HepG2 (cell line): ENCODE measurements around the gene SBDS. TPM values are rescaled to one million over a fixed set of nuclear protein-coding genes. Genes with fewer than 3 reads are reported as not detected.

Experiments
- ARID5B ChIP-seq: IDR thresholded peaks from 2 replicates; pipeline ENCODE4 v1.4.0; 2020; ENCODE audit warnings: mild to moderate bottlenecking, missing genetic modification reagents
- ATF2 ChIP-seq: sonication (generic); formaldehyde crosslinking; IDR thresholded peaks from 2 replicates; pipeline ENCODE4 v1.4.0; 2020; ENCODE audit warnings: missing genetic modification reagents
- CREB1 ChIP-seq, 2 experiments: fragments of 450-650 bp in 1 of 2; IDR thresholded peaks; 2 replicates each; pipeline ENCODE4 v1.6.1; 2016 to 2017; ENCODE audit warnings: control low read depth in 1 of 2, mild to moderate bottlenecking in 1 of 2, missing compliant biosample characterization in 1 of 2, missing genetic modification characterization in 1 of 2
- CTCF ChIP-seq: sonication (generic); formaldehyde crosslinking; IDR thresholded peaks from 2 replicates; pipeline ENCODE4 v1.5.0; 2020; ENCODE audit warnings: mild to moderate bottlenecking, missing genetic modification reagents, moderate library complexity
- HNRNPLL ChIP-seq: fragments of 200-400 bp; formaldehyde crosslinking; IDR thresholded peaks from 2 replicates; pipeline ENCODE4 v1.6.1; 2017; ENCODE audit warnings: mild to moderate bottlenecking, low read depth, low read length; ENCODE audit not compliant: poor library complexity, severe bottlenecking
- MXD3 ChIP-seq: IDR thresholded peaks from 2 replicates; pipeline ENCODE4 v1.6.1; 2016; ENCODE audit warnings: mild to moderate bottlenecking, missing biosample characterization, missing genetic modification reagents
- NFYC ChIP-seq: IDR thresholded peaks from 2 replicates; pipeline ENCODE4 v1.6.1; 2016; ENCODE audit warnings: missing genetic modification reagents, missing compliant biosample characterization
- POGK ChIP-seq: sonication (generic); formaldehyde crosslinking; conservative IDR thresholded peaks from 2 replicates; pipeline ENCODE4 v1.8.0; 2022; ENCODE audit warnings: mild to moderate bottlenecking, moderate library complexity, missing genetic modification reagents
- SIN3B ChIP-seq: fragments of 150-350 bp; IDR thresholded peaks from 2 replicates; pipeline ENCODE4 v1.6.1; 2014; ENCODE audit warnings: low read length
- TBX2 ChIP-seq: sonication (generic); formaldehyde crosslinking; IDR thresholded peaks from 2 replicates; pipeline ENCODE4 v1.5.0; 2020; ENCODE audit warnings: missing genetic modification reagents, mild to moderate bottlenecking, borderline replicate concordance
- ZBTB21 ChIP-seq: sonication (generic); formaldehyde crosslinking; IDR thresholded peaks from 2 replicates; pipeline ENCODE4 v1.4.0; 2020; ENCODE audit warnings: missing genetic modification reagents
- ZBTB38 ChIP-seq: sonication (generic); formaldehyde crosslinking; IDR thresholded peaks from 2 replicates; pipeline ENCODE4 v1.5.1; 2020; ENCODE audit warnings: mild to moderate bottlenecking, missing genetic modification reagents
- ZBTB7A ChIP-seq: sonication (generic); formaldehyde crosslinking; IDR thresholded peaks from 2 replicates; pipeline ENCODE4 v1.8.0; 2022; ENCODE audit warnings: mild to moderate bottlenecking, missing genetic modification reagents
- ZNF317 ChIP-seq: sonication (generic); formaldehyde crosslinking; IDR thresholded peaks from 2 replicates; pipeline ENCODE4 v1.5.0; 2020; ENCODE audit warnings: mild to moderate bottlenecking, missing genetic modification reagents
- ZNF414 ChIP-seq: sonication (generic); formaldehyde crosslinking; IDR thresholded peaks from 2 replicates; pipeline ENCODE4 v1.5.0; 2020; ENCODE audit warnings: missing genetic modification reagents
- ZNF580 ChIP-seq: IDR thresholded peaks from 2 replicates; pipeline ENCODE4 v1.6.1; 2016; ENCODE audit warnings: low read depth, borderline replicate concordance
- ZNF766 ChIP-seq: sonication (generic); formaldehyde crosslinking; IDR thresholded peaks from 2 replicates; pipeline ENCODE4 v1.5.0; 2020; ENCODE audit warnings: missing genetic modification reagents, borderline replicate concordance
- polyA plus RNA-seq, 8 experiments: library from polyadenylated mRNA; depleted of rRNA in 3 of 8; stranded (reverse) in 7 of 8; unstranded in 1 of 8; fragments of >200 nt; fragmentation: Illumina TruSeq in 4 of 8; extraction: Trizol in 4 of 8; gene quantifications; 2 replicates each; pipeline versions ENCODE4 v1.2.1 to v1.2.3, GENCODE V29; 2011 to 2016; ENCODE audit warnings: low read depth in 4 of 8, missing spikeins in 1 of 8, mixed read lengths in 1 of 8; ENCODE audit not compliant: insufficient read depth in 1 of 8
- total RNA-seq, 5 experiments: library from RNA; depleted of rRNA; stranded (reverse); fragments of >200 nt; fragmentation: Illumina TruSeq; extraction: Trizol; gene quantifications; 2 replicates each; pipeline ENCODE4 v1.2.3, GENCODE V29; 2016; ENCODE audit warnings: low read depth in 1 of 5

SBDS gene
- total and polyA plus RNA-seq, 2 of the 13 experiments (the other 11 are each of a cell fraction or from before 2014, with no cell fraction given) = 39.1 to 79.3 TPM

- TF ChIP-seq MXD3 (CRISPR knock-in tag) (0 out of 2 replicates have a peak, but pooled peaks have one; percentile 35), ZBTB38 (CRISPR knock-in tag) (peak; percentile 39; the same call in 1 of the 2 replicates), ZBTB21 (CRISPR knock-in tag) (0 out of 2 replicates have a peak, but pooled peaks have one; percentile 64), ZNF414 (CRISPR knock-in tag) (peak; percentile 78; the same call in 1 of the 2 replicates), ZBTB7A (CRISPR knock-in tag) (0 out of 2 replicates have a peak, but pooled peaks have one; percentile 29), NFYC (CRISPR knock-in tag) (peak; percentile 81), CREB1 (IDR thresholded peaks at IDR 0.05) (peak; percentile 89), CREB1 (CRISPR knock-in tag; IDR thresholded peaks at IDR 0.05) (peak; percentile 81), CTCF (CRISPR knock-in tag) (peak; percentile 56), SIN3B (peak; percentile 81), ZNF580 (CRISPR knock-in tag) (0 out of 2 replicates have a peak, but pooled peaks have one; percentile 25), TBX2 (CRISPR knock-in tag) (peak; percentile 69), ZNF766 (CRISPR knock-in tag) (peak; percentile 77), ATF2 (CRISPR knock-in tag) (peak; percentile 63; the same call in 1 of the 2 replicates), POGK (CRISPR knock-in tag) (peak; percentile 76), HNRNPLL (peak; percentile 78), ARID5B (CRISPR knock-in tag) (peak; percentile 29; the same call in 1 of the 2 replicates), ZNF317 (CRISPR knock-in tag) (0 out of 2 replicates have a peak, but pooled peaks have one; percentile 61)
Measured at GRCh38 chr7:66995050-66995776, at the start of gene SBDS (continued).
